GM21576 (cell line): ENCODE measurements around the gene PRKAB1.
A peak's percentile ranks its signal among the peaks of the same experiment; 100 is the strongest.

ENCODE experiments used
- ATAC-seq: cut with Tn5 transposase; IDR thresholded peaks from one replicate; pipeline ENCODE4 v1.9.1; 2021; ENCODE audit warnings: mild to moderate bottlenecking, moderate library complexity; ENCODE audit not compliant: unreplicated experiment

PRKAB1 gene

DNA sequence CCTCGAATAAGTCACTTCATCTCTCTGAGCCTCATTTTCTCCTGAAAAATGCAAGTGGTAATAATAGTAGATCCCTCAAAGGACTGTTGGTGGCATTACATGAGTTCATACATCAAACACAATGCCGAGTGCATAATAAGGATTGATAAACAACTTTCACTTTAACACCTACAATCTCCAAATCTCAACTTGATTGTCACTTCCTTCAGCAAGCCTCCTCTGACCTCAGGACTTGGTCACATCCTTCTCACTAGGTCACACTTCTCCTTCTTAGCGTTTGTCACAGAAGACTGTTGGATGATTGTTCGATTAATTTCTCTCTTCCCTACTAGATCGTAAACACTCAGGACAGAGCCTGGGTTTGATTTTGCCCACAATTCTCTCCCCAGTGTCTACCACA lies 7.9 kb upstream of the PRKAB1 start:
- ATAC-seq = no peak

GRCh38 chr12:119661882-119662281 lies 6.1 kb upstream of the PRKAB1 start:
- ATAC-seq = no peak

DNA sequence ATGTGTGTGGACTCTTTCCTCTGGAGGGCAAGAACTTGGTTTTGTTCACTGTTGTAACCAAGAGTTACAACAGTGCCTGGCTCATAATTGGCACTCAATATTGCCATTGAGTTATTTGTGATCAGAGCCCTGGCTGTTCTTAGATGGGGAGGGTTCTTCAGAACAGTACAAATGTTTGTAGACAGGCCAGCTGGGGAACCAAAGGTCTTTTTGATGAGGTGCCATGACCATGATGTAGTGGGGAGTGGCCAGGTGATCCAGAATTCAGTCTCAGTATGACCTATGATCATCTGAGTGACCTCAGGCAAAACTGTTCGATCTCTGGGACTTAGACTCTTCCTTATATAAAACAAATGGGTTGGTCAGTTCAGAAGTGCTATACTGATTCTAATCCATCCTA lies 3.3 kb upstream of the PRKAB1 start:
- no peak for ATAC-seq

GRCh38 chr12:119665164-119665929 lies 2.6 kb upstream of the PRKAB1 start:
- no peak for ATAC-seq

DNA sequence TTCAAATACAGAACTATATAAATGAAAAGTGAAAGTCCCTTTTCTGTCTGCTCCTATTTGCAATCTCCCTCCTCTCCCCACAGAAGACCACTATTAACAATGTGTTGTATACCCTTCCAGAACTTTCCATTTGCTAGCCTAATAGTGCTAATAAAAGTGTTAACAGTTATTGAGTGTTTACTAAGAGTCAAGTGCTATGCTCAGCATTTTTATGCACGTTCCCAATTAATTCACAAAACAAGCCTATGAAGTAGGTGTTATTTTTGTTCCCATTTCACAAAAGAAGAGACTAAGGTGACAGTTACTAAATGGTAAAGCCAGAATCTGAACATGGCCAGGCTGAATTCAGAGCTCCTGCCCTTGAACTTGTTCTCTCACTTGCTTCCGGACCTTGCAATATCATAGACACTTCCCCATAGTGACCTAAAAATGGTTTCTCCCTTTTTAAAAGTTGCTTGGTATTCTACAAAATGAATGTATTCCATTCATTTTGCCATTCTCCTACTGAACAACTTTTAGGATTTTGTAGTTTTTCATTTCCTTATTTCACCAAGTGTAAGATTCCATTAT lies 1.6 kb upstream of the PRKAB1 start:
- ATAC-seq = no peak

- ATAC-seq = peak; percentile 3
Observed at GRCh38 chr12:119666900-119667576, 895 bp upstream of the PRKAB1 start.

DNA sequence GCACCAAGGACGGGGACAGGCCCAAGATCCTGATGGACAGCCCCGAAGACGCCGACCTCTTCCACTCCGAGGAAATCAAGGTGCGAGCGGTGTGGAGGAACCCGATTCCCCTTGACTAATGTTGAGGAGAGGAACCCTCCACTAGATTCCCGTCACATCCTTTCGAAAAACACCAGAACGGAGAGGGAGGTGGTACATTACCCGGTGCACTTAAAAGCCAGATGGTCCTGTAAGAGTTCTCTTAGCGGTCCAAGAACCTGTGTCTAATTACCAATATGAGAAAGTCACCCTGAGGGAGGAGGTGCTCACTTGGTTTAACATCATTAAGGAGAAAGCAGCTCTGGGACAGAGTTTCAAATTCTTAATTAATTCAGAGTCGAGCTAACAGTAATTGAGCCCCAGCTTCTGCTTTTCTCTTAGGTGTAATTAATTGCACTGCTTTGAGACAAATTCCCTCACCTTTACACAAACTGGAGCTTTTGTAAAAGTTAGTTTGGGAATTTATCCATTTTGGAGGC lies 450 bp downstream of the PRKAB1 start:
- no peak for ATAC-seq

GRCh38 chr12:119669744-119670472 lies 2.0 kb downstream of the PRKAB1 start:
- no peak for ATAC-seq

- no peak for ATAC-seq
Observed at GRCh38 chr12:119671070-119671469, 3.1 kb downstream of the PRKAB1 start.

- ATAC-seq = no peak
Observed at GRCh38 chr12:119672194-119672593, 4.3 kb downstream of the PRKAB1 start.

DNA sequence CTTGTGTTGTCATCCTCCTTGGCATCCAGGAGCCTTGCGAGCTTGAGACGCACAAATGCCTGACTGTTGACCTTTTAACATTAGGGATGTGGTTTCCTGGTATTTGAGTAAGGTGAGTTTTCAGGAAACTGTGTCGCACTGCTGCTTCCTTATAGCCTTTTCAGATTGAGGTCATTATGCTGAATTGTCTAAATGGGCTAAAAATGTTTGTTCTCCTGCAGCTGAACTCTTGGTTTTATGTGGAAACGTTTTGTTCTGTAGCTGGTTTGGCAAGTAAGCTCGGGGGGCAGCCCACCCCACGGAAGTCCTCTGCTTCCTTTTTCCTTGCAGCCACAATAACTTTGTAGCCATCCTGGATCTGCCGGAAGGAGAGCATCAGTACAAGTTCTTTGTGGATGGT lies 5.7 kb downstream of the PRKAB1 start:
- ATAC-seq = no peak

DNA sequence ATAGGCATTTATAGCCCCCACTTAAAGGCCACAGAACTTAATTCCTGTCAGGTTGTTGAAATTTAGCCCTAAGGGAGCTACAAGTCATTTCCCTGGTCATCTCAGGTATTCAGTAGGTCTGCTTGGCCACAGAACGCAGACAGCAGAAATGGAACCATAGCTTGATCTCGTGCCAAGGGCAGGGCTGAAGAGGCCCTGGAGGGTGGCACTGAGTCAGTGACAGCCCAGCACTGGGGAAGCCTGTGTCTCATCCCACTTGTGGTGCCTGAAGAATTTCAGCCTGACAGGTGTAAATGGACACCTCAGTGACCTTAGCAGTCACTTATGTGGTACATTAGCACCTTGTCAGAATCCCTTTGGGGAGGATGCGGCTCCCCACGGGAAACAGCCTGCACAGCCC lies 6.6 kb downstream of the PRKAB1 start:
- no peak for ATAC-seq

GRCh38 chr12:119676022-119676421 lies 8.1 kb downstream of the PRKAB1 start:
- no peak for ATAC-seq

DNA sequence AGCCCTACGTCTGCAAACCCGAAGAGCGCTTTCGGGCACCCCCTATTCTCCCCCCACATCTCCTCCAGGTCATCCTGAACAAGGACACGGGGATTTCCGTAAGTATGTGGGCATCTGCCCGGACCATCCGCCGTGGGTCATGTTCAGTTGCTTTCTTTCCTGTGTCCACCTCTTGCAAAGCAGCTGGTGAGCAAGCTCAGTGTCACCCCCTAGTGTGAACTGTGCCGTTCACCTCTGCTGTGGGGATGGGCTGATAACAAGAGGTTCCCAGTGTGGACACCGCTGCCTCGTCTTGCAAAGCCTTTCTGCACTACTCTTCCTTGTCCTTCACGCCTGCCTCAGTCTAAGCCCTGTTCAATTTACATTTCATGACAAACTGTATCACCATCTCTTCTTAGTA lies 8.6 kb downstream of the PRKAB1 start:
- no peak for ATAC-seq

GRCh38 chr12:119678459-119678858 lies 10.5 kb downstream of the PRKAB1 start:
- ATAC-seq = no peak

DNA sequence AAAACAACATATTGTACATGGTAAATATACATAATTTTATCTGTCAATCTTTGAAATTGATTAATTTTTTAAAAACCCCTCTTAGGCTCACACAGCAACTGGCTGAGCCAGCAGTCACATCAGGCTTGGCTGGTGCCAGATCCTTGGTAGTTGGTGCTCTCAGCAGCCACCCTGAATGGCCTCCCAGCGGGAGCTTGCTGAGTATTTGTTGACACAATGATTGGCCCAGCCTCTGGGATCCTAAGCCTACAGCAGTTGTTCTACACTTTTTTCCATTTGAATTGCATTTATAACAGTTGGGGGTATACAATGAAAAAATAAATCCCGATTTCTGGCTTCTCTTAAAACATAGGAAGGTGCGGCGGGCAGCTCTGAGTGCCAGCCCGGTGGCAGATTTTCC lies 11.1 kb downstream of the PRKAB1 start:
- no peak for ATAC-seq

GRCh38 chr12:119679490-119679889 lies 11.6 kb downstream of the PRKAB1 start:
- ATAC-seq = no peak

DNA sequence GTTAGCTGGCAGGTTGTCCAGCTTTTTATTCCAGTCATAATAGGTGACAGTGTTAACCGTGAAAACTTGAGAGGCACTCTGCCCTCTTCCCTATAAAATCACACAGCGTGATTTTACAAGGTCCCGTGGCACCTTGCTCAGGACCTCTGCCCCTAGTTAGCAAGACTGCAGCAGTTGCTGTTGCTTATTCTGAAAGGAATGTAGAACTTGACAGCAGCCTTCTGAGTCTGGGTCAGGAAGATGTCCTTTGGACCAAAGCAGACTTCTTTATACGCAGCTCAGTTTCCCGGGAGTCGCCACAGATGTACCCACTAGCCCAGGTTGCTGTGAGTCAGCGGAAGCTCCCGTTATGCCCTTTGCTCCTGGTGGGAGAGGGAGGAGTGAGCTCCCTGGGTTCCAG lies 13.2 kb downstream of the PRKAB1 start:
- ATAC-seq = no peak

- peak; percentile 62 for ATAC-seq
Observed at GRCh38 chr12:119681728-119682638, 14.1 kb downstream of the PRKAB1 start.

- peak; percentile 41 for ATAC-seq
Observed at GRCh38 chr12:119682639-119683252, 14.8 kb downstream of the PRKAB1 start.
